Endometrium (tissue), 2 donors: ENCODE results near the gene PRKCH.
"Not testable (repeated sequence)": the region's sequence is repeated elsewhere in the genome, so short reads cannot be mapped to it uniquely, and the experiment has no call there.

Experiments
- FAIRE-seq: peaks from 2 replicates; lab custom pipeline; 2012; peaks lifted over from hg19 to GRCh38; lab: Jason Lieb, UNC
- donor health status: control.
- donor health status: control.

The PRKCH gene

GRCh38 chr14:61308701-61309100 lies 12.7 kb upstream of the PRKCH start:
- FAIRE-seq = not testable (repeated sequence)

DNA sequence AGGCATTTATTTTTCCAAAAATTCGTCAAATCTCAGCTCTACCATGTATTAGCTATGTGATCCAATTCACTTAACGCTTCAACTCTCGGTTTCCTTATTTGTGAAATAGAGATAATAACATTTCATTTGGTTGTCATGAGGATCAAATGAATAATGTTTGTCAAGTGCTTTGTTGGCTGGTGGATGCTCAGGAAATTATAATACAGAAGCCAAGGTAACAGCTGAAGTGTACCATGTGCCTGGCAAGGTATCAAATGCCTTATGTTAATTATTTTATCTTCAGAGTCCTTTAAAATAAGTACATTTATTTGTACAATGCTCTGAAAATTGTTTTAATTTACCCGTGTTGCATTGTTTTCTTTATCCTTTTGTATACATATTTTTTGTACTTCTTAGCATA lies 6.1 kb upstream of the PRKCH start:
- no peak for FAIRE-seq

DNA sequence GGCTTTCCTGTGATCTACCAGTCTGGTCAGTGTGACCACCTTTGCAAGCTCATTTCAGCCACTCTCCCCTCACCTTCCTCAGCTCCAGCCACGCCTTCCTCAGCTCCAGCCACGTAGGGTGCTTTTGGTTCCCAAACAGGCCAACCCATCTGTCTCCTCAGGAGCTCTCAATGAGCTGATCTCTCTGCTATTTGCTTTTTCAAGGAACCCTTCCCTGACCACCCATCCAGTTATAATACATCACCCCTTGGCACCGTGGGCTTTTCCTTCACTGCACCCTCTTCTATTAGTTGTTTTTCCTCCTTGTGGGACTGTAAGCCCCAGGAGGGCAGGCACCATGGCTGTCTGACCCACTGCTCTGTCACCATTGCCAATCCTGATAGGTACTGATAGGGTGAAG lies 2.3 kb upstream of the PRKCH start:
- no peak for FAIRE-seq

DNA sequence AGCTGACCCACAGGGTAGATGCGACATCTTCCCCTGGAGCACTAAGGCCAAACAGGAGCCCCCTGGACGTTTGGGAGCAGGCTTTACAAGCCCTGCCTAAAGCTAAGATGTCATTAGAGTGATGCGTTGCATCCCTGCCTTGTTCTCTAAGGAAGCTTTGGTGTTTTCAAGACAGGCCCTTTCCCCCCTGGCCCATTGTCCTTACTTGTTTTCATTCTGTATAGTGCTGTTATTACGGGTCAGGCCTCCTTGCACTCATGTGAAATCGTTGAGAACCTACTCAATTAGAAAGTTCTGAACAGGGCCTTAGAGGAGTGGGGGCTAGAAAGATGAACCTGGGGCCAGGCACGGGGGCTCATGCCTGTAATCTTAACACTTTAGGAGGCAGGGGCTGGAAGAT lies 1.7 kb upstream of the PRKCH start:
- no peak for FAIRE-seq

- FAIRE-seq = not testable (repeated sequence)
Measured at GRCh38 chr14:61320170-61320569, 1.2 kb upstream of the PRKCH start.

DNA sequence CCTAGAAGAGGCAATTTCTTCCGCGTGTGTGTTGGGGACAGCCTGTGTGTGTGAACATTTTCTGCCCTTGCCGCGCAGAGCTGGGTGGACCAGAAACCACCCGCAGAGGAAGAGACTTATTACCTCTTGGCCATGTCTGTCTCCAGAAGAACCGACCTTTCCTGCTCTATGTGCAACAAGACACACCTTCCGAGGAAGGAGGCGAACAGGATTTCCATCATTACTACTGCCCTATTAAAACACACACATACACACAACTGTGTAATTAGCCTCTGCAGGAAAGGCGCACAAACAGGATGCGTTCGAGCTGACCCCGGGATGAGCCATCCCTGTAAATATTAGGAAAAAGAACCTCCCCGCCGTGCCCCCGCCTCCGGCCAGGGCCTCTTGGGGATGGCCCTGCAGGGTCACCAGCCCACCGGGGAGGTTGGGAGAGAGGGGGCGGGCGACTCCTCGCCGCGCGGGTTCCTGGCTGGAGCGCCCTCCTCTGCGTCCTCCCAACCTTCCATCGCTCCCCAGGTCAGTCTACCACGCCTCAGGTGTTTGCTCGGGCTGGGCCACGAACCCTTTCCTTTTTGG lies 484 bp upstream of the PRKCH start:
- FAIRE-seq = no peak

DNA sequence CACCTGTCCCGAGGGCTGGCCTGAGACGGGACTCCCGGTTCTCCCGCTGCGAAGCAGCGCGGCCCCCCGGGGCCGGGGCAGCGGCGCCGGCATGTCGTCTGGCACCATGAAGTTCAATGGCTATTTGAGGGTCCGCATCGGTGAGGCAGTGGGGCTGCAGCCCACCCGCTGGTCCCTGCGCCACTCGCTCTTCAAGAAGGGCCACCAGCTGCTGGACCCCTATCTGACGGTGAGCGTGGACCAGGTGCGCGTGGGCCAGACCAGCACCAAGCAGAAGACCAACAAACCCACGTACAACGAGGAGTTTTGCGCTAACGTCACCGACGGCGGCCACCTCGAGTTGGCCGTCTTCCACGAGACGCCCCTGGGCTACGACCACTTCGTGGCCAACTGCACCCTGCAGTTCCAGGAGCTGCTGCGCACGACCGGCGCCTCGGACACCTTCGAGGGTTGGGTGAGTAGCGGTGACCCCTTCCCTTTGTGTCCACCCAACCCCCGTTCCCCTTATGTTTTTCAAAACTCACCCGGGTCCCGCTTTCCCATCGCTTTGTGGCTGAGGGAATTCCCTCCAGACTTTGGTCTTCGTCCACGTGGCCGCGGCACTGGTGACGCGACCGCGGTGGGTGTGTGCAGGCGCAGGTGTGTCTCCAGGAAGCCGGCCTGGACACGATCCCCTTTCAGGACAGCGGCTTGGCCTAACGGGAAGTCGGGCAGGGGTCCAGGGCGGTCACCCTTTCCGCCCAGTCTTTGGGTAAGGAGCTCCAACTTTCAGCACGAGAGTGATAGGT lies 826 bp downstream of the PRKCH start:
- no peak for FAIRE-seq

GRCh38 chr14:61322799-61323290 lies 1.5 kb downstream of the PRKCH start:
- no peak for FAIRE-seq

- FAIRE-seq = no peak
Measured at GRCh38 chr14:61323970-61324369, 2.6 kb downstream of the PRKCH start.

GRCh38 chr14:61325166-61325565 lies 3.8 kb downstream of the PRKCH start:
- no peak for FAIRE-seq

- no peak for FAIRE-seq
Measured at GRCh38 chr14:61326146-61326545, 4.8 kb downstream of the PRKCH start.

- FAIRE-seq = no peak
Measured at GRCh38 chr14:61326847-61327246, 5.5 kb downstream of the PRKCH start.

DNA sequence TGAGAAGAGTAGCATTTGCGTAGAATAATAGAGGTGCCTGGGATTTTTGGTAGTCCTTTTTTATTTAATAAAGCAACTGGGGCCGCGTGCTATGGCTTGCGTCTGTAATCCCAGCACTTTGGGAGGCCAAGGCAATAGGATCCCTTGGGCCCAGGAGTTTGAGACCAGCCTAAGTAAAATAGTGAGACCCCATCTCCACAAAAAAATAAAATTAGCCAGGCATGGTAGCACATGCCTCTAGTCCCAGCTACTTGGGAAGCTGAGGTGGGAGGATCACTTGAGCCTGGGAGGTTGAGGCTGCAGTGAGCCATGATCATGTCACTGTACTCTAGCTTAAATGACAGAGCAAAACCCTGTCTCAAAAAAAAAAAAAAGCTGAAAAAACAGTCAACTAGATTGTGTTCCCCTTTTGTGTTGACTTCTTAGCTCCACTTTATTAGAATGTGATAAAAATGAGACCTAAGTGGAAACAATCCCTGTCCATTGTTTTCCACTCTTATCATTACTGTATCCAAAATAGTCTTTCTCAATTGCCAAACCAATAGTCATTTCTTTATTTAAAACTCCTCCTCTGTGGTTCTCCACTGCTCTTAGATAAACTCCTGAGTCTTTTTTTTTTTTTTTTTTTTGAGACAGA lies 7.4 kb downstream of the PRKCH start:
- FAIRE-seq = no peak

GRCh38 chr14:61329478-61330051 lies 8.2 kb downstream of the PRKCH start:
- FAIRE-seq = no peak

DNA sequence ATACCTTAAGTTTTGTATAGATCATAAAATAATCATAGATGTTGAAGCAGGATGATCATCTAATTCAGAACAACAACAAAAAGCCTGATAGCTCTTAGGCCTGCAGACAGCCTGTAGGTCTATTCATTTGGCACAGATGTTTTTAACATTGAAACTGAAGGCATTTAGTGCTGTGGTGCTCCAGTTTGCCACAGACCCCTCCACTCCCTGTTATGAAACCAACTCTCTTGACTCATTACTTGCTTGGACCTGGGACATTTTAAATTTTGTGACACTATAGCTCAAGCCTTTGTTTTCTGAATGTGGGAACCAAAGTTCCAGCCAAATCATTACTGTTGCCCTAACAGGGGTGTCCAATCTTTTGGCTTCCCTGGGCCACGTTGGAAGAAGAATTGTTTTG lies 9.1 kb downstream of the PRKCH start:
- no peak for FAIRE-seq

DNA sequence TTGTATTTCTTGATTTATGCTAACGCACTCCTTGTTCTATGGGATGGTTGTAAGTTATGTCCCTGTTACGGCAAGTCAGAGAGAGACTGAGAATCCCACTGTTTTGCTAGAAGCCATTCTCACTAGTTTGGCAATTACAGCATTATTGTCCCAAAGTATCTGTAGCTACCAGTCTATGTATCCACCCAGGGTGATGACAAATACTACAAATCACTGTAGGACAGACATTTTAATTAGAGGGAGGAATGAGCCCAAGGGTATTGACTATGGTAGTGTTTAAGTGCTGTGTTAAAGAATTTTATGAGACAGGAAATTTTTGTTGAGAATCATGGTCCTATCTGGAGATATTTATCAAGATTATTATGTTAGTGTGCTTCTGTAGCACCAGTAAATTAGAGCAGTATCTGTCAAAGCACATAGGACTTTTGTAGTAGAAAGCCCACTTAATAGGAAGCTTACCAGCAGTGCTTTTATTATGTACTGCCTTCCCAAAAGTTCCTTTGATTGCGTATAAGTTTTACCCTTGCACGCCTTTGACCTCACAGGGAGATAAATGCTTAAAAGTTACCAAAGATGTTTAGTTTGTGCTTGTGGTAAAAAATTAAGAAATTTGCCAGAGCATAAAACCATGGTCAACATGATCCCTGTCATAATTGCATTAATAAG lies 10.7 kb downstream of the PRKCH start:
- FAIRE-seq = no peak

- no peak for FAIRE-seq
Measured at GRCh38 chr14:61332658-61333029, 11.3 kb downstream of the PRKCH start.

- FAIRE-seq = no peak
Measured at GRCh38 chr14:61333087-61333486, 11.7 kb downstream of the PRKCH start.

- no peak for FAIRE-seq
Measured at GRCh38 chr14:61334197-61334701, 12.9 kb downstream of the PRKCH start.

DNA sequence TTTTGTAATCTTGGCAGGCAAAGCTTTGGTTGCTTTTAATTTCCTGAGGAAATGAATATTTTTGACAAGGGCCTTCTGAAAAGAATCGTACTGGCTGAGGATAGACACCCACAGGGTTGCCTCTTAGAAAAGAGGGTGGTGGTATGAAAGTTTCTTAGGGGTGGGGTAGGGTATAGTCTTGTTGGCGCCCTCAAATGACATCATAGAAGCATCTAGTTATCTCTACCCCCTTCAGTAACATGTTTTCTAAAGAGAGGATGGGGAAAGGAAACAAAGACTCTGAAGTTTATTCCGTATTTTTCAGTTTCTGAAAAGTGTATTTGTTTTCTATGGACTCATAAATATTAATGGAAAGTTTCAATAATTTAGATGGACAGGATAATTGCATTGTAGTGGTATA lies 13.7 kb downstream of the PRKCH start:
- FAIRE-seq = no peak

GRCh38 chr14:61335671-61336275 lies 14.4 kb downstream of the PRKCH start:
- no peak for FAIRE-seq

DNA sequence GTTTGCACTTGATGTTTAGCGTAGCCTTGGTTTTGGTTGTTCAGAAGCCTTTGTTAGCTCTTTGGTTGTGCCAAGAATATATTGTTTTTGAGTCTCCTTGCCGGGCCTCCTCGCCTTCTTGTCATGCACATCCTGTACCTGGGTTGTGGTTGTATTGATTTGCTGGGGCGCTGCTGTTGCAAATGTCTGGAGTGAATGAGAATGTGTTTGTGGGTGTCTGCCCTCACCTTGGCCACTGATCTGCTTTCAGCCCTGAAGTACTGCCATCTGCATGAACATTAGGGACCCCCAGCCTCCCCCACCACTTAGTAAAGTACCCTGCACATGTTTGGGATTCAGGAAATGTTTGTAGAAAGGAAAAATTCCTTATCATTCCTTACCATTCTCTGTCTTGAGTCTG lies 16.5 kb downstream of the PRKCH start:
- no peak for FAIRE-seq
